Activated CD8-positive, alpha-beta T cell treated with anti-CD3 and anti-CD28 coated beads, Interleukin-2, amount 10 ng/mL, durations not matched to agents 7 days and 5 days (primary cell): Measurements from ENCODE around the gene SLC1A7. TPM values are rescaled to one million over a fixed set of nuclear protein-coding genes. Genes with fewer than 3 reads are reported as not detected.

Experiments used
- ATAC-seq: fragments of 150-1000 bp; cut with Tn5 transposase; one replicate; pipeline ENCODE4 v1.10.0; 2021; ENCODE audit warnings: moderate library complexity
- CTCF ChIA-PET: fragments of 350-600 bp; sonication (Branson Sonifier 250); formaldehyde crosslinking; loops from one replicate; lab custom pipeline; 2021; ENCODE audit warnings: antibody characterized with exemption; lab: Charles Lee
- POLR2A ChIA-PET: fragments of 350-600 bp; sonication (Branson Sonifier 250); formaldehyde crosslinking; loops from one replicate; lab custom pipeline; 2021; ENCODE audit warnings: antibody characterized with exemption; lab: Charles Lee
- DNase-seq: peaks from one replicate; pipeline ENCODE4 v3.0.0-alpha.2; 2020
- H3K27ac Mint-ChIP-seq: one replicate; pipeline ENCODE4 v1.8.0; 2021; ENCODE audit warnings: mild to moderate bottlenecking, mixed read lengths
- H3K27me3 Mint-ChIP-seq: one replicate; pipeline ENCODE4 v1.8.0; 2021; ENCODE audit warnings: low read depth, mixed read lengths
- H3K36me3 Mint-ChIP-seq: one replicate; pipeline ENCODE4 v1.8.0; 2021; ENCODE audit warnings: low read depth, mixed read lengths
- H3K4me1 Mint-ChIP-seq: one replicate; pipeline ENCODE4 v1.8.0; 2021; ENCODE audit warnings: low read depth, mixed read lengths
- H3K4me3 Mint-ChIP-seq: one replicate; pipeline ENCODE4 v1.8.0; 2021; ENCODE audit warnings: mild to moderate bottlenecking, mixed read lengths
- H3K9me3 Mint-ChIP-seq: one replicate; pipeline ENCODE4 v1.8.0; 2022; ENCODE audit warnings: mixed read lengths; ENCODE audit not compliant: insufficient read depth
- total RNA-seq, 2 experiments: library from RNA; stranded (reverse); gene quantifications; one replicate each; pipeline ENCODE4 v1.2.3, GENCODE V29; 2021

Gene SLC1A7
- total RNA-seq, 2 experiments from 2014 or later, result not detected

GRCh38 chr1:53121319-53122172 is 20.9 kb downstream of the SLC1A7 start:
- H3K4me3 Mint-ChIP-seq, result no peak overlapping the region
- no peak for ATAC-seq
- H3K27me3 Mint-ChIP-seq, result no peaks in the 10 kb centered on the region
- no peak for DNase-seq
- CTCF ChIA-PET, result interaction anchor here (1.2 kb wide), 1 partner anchor 10 kb away, joined by 3 read pairs; no protein-coding TSS in a partner anchor
- H3K36me3 Mint-ChIP-seq, result no peaks in the 10 kb centered on the region
- POLR2A ChIA-PET, result no interaction called here
- no peak overlapping the region for H3K27ac Mint-ChIP-seq
- no peaks in the 10 kb centered on the region for H3K4me1 Mint-ChIP-seq
- no peaks in the 10 kb centered on the region for H3K9me3 Mint-ChIP-seq

GRCh38 chr1:53120659-53121058 is 21.8 kb downstream of the SLC1A7 start:
- ChIA-PET POLR2A (no interaction called here), CTCF (no interaction called here)
- Mint-ChIP-seq H3K36me3 (no peaks in the 10 kb centered on the region), H3K9me3 (no peaks in the 10 kb centered on the region), H3K27me3 (no peaks in the 10 kb centered on the region), H3K4me3 (no peak overlapping the region), H3K27ac (no peak overlapping the region), H3K4me1 (no peaks in the 10 kb centered on the region)
- ATAC-seq (no peak), DNase-seq (no peak)

- no peak for DNase-seq
- no peaks in the 10 kb centered on the region for H3K9me3 Mint-ChIP-seq
- no peaks in the 10 kb centered on the region for H3K36me3 Mint-ChIP-seq
- POLR2A ChIA-PET, result interaction anchor here (0.5 kb wide), 1 partner anchor 67 kb away, joined by 3 read pairs; no protein-coding TSS in a partner anchor
- CTCF ChIA-PET, result no interaction called here
- H3K4me3 Mint-ChIP-seq, result no peak overlapping the region
- H3K27me3 Mint-ChIP-seq, result no peaks in the 10 kb centered on the region
- ATAC-seq, result no peak
- no peaks in the 10 kb centered on the region for H3K4me1 Mint-ChIP-seq
- H3K27ac Mint-ChIP-seq, result no peak overlapping the region
These were observed 24.6 kb downstream of the SLC1A7 start for GRCh38 chr1:53117836-53118235.

- ChIA-PET POLR2A (interaction anchor here (0.5 kb wide), 1 partner anchor 981 kb away, joined by 3 read pairs; no protein-coding TSS in a partner anchor), CTCF (no interaction called here)
- ATAC-seq, result no peak
- DNase-seq, result no peak
- Mint-ChIP-seq H3K9me3 (no peaks in the 10 kb centered on the region), H3K27ac (no peak overlapping the region), H3K4me1 (no peaks in the 10 kb centered on the region), H3K4me3 (no peak overlapping the region), H3K27me3 (no peaks in the 10 kb centered on the region), H3K36me3 (no peaks in the 10 kb centered on the region)
These were observed 25.4 kb downstream of the SLC1A7 start for GRCh38 chr1:53116933-53117600.

GRCh38 chr1:53116307-53116810 is 26.1 kb downstream of the SLC1A7 start:
- DNase-seq (no peak), ATAC-seq (no peak)
- H3K9me3 Mint-ChIP-seq, result no peaks in the 10 kb centered on the region
- no peaks in the 10 kb centered on the region for H3K4me1 Mint-ChIP-seq
- H3K27ac Mint-ChIP-seq, result no peak overlapping the region
- ChIA-PET POLR2A (no interaction called here), CTCF (no interaction called here)
- H3K27me3 Mint-ChIP-seq, result no peaks in the 10 kb centered on the region
- no peaks in the 10 kb centered on the region for H3K36me3 Mint-ChIP-seq
- no peak overlapping the region for H3K4me3 Mint-ChIP-seq

GRCh38 chr1:53115403-53116306 is 26.8 kb downstream of the SLC1A7 start:
- ChIA-PET CTCF (no interaction called here), POLR2A (no interaction called here)
- Mint-ChIP-seq H3K4me1 (no peaks in the 10 kb centered on the region), H3K27me3 (no peaks in the 10 kb centered on the region), H3K36me3 (no peaks in the 10 kb centered on the region), H3K9me3 (no peaks in the 10 kb centered on the region), H3K4me3 (no peak overlapping the region), H3K27ac (no peak overlapping the region)
- DNase-seq (no peak), ATAC-seq (no peak)

GRCh38 chr1:53114581-53115400 is 27.6 kb downstream of the SLC1A7 start:
- H3K27me3 Mint-ChIP-seq, result no peaks in the 10 kb centered on the region

GRCh38 chr1:53114090-53114489 is 28.3 kb downstream of the SLC1A7 start:
- Mint-ChIP-seq H3K36me3 (no peaks in the 10 kb centered on the region), H3K4me3 (no peak overlapping the region), H3K4me1 (no peaks in the 10 kb centered on the region), H3K27ac (no peak overlapping the region), H3K27me3 (no peaks in the 10 kb centered on the region), H3K9me3 (no peaks in the 10 kb centered on the region)
- CTCF ChIA-PET, result no interaction called here
- POLR2A ChIA-PET, result no interaction called here
- ATAC-seq, result no peak
- no peak for DNase-seq

More at GRCh38 chr1:53114581-53115400, 27.6 kb downstream of the SLC1A7 start:
- DNase-seq (no peak), ATAC-seq (no peak)
- H3K9me3 Mint-ChIP-seq, result no peaks in the 10 kb centered on the region
- H3K4me3 Mint-ChIP-seq, result no peak overlapping the region
- no peaks in the 10 kb centered on the region for H3K4me1 Mint-ChIP-seq
- H3K27ac Mint-ChIP-seq, result no peak overlapping the region
- CTCF ChIA-PET, result no interaction called here
- no peaks in the 10 kb centered on the region for H3K36me3 Mint-ChIP-seq
- POLR2A ChIA-PET, result no interaction called here

- H3K9me3 Mint-ChIP-seq, result no peaks in the 10 kb centered on the region
- H3K36me3 Mint-ChIP-seq, result no peaks in the 10 kb centered on the region
- no peak overlapping the region for H3K4me3 Mint-ChIP-seq
- ATAC-seq (no peak), DNase-seq (no peak)
- no peak overlapping the region for H3K27ac Mint-ChIP-seq
- H3K27me3 Mint-ChIP-seq, result peaks cover 4% of the 10 kb centered on the region
- H3K4me1 Mint-ChIP-seq, result peaks cover 5% of the 10 kb centered on the region
- POLR2A ChIA-PET, result no interaction called here
- CTCF ChIA-PET, result no interaction called here
These were observed 29.6 kb downstream of the SLC1A7 start for GRCh38 chr1:53112861-53113260.

GRCh38 chr1:53112271-53112774 is 30.1 kb downstream of the SLC1A7 start:
- CTCF ChIA-PET, result interaction anchor here (0.7 kb wide), 1 partner anchor 10 kb away, joined by 3 read pairs; no protein-coding TSS in a partner anchor
- H3K36me3 Mint-ChIP-seq, result no peaks in the 10 kb centered on the region
- POLR2A ChIA-PET, result no interaction called here
- ATAC-seq (no peak), DNase-seq (no peak)
- H3K27me3 Mint-ChIP-seq, result peaks cover 4% of the 10 kb centered on the region
- H3K9me3 Mint-ChIP-seq, result no peaks in the 10 kb centered on the region
- H3K27ac Mint-ChIP-seq, result no peak overlapping the region
- no peak overlapping the region for H3K4me3 Mint-ChIP-seq
- peaks cover 10% of the 10 kb centered on the region for H3K4me1 Mint-ChIP-seq
